GM19351 (cell line): ENCODE results near the gene FECH.

Source experiments
- ATAC-seq: cut with Tn5 transposase; IDR thresholded peaks from one replicate; pipeline ENCODE4 v1.9.1; 2021; ENCODE audit warnings: mild to moderate bottlenecking, moderate library complexity; ENCODE audit not compliant: unreplicated experiment

Gene FECH

GRCh38 chr18:57583297-57583835 is 3.1 kb downstream of the FECH start:
- ATAC-seq = no peak

GRCh38 chr18:57581301-57581934 is 5.1 kb downstream of the FECH start:
- peak; percentile 89 for ATAC-seq

DNA sequence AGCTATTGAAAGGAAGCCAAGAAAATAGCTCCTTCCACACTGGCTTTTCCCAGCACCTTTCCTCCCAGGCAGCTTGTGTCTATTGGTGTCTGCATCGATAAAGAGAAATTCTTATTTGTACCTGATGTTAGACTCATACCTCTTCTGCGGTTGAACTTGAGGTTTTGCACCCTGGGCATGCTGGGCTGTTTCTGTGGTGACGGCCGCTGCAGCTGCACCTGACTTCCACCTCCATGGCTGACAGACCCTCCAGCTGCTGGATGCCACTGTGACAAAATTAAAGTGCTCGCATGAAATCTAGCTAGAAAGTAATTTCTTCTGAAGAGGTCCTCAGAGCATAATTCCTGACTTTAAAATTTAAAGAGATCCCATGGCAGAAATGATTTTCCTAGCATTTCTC is 6.6 kb downstream of the FECH start:
- no peak for ATAC-seq

GRCh38 chr18:57576316-57576715 is 10.2 kb downstream of the FECH start:
- no peak for ATAC-seq

- ATAC-seq = no peak
Measured at GRCh38 chr18:57575542-57575941, 11.0 kb downstream of the FECH start.

DNA sequence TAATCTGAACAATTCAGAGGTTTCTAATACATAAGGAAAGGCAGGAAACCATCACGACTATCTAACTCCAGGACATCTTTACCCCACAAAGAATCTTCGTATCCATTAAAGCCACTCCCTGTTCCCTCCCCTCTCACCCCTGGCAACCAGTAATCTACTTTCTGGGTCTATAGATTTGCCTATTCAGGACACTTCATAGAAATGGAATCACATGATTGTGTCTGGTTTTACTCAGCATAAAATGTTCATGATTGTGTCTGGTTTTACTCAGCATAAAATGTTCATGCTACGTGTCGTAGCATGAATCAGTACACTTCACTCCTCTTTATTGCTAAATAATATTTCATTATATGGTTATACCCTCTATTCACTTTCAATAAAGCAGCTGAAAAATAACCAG is 11.6 kb downstream of the FECH start:
- ATAC-seq = no peak

DNA sequence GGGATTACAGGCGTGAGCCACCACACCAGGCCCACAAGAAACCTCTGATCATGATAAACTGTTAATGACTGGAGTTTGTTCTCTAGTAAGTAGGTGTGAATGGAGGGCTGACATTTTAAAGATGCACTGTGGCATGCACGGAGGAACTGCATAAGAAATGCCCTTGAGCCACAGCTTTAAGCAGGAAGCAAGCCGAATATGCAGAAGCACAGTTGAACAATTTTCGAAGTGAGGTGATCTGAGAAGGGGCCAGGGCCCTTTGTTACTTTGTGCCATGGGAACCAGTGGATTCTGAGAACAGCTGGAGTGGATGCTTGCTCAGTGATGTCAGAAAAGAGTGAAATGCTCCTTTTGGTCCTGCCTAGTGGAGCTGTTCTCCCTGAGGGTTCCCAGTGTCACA is 16.3 kb downstream of the FECH start:
- ATAC-seq = no peak

DNA sequence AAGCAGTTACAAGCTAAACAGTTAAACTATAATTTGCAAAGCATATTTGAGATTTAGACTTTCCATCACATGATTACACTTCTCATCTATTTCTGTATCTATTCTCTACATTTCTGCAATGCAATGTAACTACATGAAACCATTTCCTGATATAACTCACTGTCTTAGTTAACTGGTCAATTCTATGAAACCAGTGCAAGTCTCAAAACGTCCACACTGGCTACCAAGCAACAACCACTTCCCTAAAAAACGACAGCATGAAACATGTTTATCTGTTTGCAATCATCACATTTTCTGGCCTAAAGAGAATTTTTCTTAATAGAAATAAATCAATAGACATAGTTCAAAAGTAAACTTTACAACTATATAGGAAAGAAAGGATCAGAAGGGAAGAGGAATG is 17.4 kb downstream of the FECH start:
- ATAC-seq = peak; percentile 60

GRCh38 chr18:57561728-57562423 is 24.6 kb downstream of the FECH start:
- ATAC-seq = no peak

GRCh38 chr18:57561261-57561660 is 25.2 kb downstream of the FECH start:
- no peak for ATAC-seq

DNA sequence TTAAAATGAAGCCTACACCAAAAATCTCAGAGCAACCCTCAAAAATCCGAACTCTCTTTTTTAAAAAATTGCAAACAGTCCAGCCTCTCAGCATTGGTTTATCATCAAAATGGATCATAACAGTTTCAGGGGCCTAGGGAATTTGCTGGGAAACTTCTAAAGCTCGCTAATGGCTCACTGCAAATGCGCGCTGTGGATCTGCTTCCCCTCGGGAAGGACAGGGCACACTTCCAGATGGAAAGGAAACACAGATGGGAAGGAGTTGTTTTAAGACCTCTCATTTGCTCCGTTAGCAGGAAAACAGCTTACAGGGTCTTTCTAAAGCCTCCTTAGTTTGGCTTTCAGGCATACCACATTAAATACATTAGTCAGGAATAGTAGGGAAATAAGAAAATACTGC is 27.2 kb downstream of the FECH start:
- ATAC-seq = no peak

DNA sequence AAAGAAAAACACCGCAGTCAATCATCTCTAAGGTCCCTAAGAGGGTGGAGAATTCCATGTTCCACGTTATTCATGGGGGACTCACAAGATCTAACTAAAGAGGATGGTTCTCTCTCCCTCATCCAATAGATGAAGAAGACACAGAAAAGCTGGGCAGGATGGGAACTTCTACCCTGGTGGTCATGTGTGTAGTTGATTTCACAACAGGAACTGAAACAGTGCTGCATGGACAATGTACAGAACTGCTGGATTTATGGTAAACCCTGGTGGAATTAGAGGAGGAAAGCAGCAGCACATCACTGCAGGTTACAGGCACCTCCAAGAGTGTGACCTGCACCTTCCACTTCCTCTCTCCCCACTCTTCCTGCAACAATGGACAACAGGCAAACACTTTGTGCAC is 31.4 kb downstream of the FECH start:
- no peak for ATAC-seq

DNA sequence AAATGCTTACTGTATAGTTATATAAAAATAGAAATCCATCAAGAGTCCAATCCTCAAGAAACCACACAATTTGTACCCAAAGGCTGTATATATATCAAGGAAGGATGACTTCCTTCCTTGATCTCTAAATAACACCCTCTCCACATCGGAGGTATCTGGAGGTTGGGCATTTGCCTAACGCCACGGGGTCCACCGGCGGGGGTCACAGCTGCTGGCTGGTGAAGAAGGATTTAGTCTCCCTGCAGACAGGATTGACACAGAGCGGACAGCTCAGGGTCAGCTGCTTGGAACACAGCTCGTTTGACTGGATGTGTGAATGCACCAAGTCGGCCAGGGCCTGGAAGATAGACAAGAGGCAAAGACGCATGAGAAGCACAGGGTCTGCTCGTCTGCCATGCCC is 36.0 kb downstream of the FECH start:
- ATAC-seq = no peak

GRCh38 chr18:57547260-57547659 is 39.2 kb downstream of the FECH start:
- ATAC-seq = no peak

DNA sequence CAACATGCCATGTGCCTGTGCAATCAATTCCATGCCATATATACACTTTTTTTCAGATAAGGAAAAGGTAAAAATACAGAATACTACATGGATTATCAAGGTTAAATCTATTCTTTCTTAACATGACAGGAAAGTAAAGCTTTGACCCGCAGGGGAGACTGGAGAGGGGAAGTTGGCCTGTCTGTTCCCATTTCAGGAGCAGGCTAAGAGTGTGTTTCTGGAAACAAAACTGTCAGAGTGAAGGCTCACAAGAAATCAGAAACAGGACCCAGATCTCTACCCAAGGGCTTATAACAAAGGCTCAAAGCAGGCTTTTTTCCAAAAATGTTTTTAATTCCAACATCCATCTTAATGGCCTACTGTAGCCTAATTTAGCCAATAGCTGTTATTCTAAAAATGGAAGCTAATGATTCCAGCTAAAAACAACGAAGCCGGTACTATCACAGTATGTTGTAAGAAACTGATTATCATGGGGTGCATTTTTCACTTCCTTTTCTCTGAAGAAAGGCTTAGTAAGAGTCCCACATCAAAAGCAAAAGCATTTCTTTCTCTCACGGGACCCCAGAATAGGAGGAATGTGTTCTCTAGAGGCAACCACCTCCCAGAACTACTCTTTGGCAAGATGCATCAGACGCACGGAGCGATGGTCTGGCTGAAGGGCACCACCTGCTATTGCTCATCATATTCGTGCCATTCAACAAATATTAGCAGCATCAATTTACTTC is 41.4 kb downstream of the FECH start:
- ATAC-seq = peak; percentile 91

GRCh38 chr18:57543560-57543959 is 42.9 kb downstream of the FECH start:
- no peak for ATAC-seq

GRCh38 chr18:57542812-57543427 is 43.6 kb downstream of the FECH start:
- ATAC-seq = no peak

GRCh38 chr18:57542126-57542525 is 44.4 kb downstream of the FECH start:
- no peak for ATAC-seq

- no peak for ATAC-seq
Measured at GRCh38 chr18:57539702-57540101, 46.8 kb downstream of the FECH start.

DNA sequence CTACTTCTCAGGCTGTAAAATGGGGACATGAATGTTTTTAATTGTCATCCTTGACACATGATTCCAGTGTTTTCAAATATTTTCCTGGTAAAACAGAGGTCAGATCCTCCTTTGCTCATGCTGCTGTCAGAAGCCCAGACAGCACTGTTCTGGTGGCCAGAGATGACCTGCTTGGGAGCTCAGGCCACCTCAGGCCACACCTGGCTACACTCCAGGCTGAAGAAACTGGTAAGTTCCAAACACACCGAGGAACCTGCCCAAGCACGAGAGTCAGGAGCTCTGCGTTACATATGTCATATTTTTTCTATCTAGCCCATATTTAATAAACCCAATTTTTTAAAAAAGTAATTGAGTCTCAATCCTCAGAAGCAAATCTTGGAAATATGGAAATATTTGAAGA is 47.9 kb downstream of the FECH start:
- ATAC-seq = no peak

- ATAC-seq = no peak
Measured at GRCh38 chr18:57534511-57534909, 52.0 kb downstream of the FECH start.
